Activated CD4-positive, CD25-positive, alpha-beta regulatory T cell treated with anti-CD3 and anti-CD28 coated beads, Interleukin-2, amount 50 U/mL, for 16 hours (primary cell): ENCODE measurements around the gene EXOSC3.
"Not testable (repeated sequence)": the region's sequence is repeated elsewhere in the genome, so short reads cannot be mapped to it uniquely, and the experiment has no call there.

Source experiments
- DNase-seq: peaks from one replicate; pipeline ENCODE4 v3.0.0-alpha.2; 2020; ENCODE audit warnings: low read depth, low spot score

The EXOSC3 gene

DNA sequence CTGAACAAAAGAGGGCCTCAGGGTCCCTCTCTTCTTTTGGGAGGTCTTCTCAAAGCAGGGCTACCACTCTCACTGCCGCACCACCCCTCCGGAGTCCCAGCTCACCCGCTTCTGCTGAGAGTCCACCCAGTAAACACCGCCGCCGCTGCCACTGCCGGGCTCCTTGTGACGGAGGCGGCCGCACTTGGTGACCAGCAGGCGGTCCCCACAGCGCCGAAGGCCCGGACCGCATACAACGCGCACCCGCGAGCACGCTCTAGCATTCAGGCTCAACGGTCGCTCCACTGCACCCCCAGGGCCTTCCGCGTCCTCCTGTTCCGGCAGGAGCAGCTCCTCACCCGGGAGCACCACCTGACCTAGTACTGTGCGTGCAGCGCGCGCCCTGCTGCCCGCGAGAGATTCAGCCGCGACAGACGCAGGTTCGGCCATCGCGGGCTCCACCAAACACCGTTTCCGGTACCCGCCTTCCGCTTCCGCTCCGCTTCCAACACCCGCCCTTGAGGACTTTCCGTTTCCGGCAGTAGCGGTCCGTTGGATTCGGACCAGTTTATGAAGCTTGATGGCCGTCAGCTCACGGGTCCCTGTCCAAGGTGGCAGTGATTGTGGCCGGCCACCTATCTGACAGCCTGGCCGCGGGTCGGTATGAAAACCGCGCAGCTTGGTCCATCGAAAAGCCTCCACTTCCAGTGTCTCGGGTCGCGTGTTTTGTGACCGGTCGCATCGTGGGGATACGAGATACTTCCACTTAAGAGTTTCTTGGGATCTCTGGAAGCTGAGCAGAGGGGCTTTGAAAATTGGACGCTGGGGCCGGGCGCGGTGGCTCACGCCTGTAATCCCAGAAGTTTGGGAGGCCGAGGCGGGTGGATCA is at the start of gene EXOSC3:
Gene EXOSC3, minus strand, starts transcription at position 449 of the 868 bp plus-strand sequence. Its CDS starts 20 bp downstream, at position 429.
- DNase-seq, result peak; percentile 77

DNA sequence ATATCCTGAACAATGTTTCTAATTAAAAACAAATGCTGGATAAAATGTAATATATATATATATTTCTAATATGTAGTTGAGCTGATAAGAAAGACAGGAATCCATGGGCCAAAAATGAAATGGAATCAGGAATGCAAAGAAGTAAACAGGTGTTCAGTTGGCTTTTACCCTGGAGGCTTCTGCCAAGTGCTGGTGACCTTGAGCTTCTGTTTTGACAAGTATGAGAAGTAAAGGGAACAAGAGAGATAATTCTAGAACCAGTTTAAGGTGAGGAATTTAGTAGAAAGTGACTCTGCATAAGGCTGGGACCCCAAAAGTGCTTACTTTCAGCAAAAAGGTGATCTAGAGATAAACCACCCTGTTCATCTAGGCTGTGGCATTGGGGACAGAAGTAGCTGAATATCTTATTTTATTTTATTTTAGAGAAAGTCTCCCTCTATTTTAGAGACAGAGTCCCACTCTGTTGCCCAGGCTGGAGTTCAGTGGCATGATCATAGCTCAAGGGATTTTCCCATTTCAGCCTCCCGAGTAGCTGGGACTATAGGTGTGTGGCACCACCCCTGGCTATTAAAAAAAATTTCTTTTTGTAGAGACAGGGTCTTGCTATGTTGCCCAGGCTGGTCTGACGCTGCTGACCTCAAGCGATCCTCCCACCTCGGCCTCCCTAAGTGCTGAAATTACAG is 42.8 kb upstream of the EXOSC3 start:
- no peak for DNase-seq

DNA sequence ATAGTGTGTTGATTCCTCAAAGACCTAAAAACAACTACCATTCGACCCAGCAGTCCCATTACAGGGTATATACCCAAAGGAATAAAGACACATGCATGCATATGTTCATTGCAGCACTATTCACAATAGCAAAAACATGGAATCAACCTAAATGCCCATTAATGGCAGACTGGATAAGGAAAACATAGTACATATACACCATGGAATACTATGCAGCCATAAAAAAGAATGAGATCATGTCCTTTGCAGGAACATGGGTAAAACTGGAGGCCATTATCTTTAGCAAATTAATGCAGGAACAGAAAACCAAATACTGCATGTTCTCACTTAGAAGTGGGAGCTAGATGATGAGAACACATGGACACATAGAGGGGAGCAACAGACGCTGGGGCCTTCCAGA is 40.3 kb upstream of the EXOSC3 start:
- DNase-seq, result not testable (repeated sequence)

DNA sequence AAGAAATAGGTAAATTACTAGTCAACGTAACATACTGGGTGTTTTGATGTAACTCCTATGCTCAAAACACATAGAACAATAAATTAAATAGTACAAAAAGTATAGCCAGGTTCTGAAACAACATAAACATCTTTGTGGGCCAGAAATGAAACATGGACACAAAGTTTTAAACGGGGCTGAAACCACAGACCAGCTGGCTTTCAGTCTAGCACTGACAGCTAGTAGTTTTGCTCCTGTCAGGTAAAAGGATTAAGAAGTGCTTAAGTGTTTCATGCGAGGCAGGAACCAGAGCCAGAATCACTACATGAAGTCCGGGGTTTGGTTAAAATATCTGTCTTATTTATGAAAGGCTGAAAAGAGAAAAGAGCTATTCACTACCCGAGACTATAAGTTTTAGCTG is 35.3 kb upstream of the EXOSC3 start:
- no peak for DNase-seq

DNA sequence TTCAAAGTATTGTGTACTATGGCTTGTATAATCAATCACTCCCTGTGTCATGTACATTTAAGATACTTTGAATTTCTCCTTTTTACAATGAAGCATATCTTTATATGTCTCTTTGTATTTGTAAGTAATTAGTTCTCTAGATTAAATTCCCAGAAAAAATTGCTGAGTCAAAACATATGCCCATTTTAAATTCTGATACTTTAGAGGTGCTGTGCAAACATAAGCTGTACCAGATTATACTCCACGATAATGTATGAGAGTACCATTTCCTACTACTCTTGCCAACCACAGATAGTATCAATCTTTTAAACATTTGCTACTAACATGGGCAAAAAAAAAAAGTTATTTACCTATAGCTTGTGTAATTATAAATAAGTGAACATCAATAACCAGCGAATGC is 34.0 kb upstream of the EXOSC3 start:
- DNase-seq, result no peak

DNA sequence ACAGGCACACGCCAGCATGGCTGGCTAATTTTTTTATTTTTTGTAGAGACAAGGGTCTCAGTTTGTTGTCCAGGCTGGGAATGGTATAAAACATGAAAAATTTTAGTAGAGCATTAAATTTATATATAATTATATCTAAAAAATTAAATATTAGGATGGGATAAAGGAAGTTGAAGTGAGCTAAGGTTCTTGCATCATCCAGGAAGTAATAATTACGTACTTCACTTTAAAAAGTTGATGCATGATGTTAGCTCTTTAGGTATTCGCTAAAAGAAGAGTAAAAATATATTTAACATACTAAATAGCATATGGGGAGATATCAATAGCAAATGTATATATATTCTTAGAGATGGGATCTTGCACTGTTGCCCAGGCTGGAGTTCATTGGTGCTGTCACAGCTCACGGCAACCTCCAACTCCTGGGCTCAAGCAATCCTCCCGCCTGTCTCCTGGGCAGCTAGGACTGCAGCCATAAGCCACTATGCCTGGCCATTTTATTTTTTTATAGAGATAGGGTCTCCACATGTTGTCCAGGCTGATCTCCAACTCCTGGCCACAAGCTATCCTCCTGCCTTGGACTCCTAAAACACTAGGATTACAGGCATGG is 28.0 kb upstream of the EXOSC3 start:
- DNase-seq, result no peak

DNA sequence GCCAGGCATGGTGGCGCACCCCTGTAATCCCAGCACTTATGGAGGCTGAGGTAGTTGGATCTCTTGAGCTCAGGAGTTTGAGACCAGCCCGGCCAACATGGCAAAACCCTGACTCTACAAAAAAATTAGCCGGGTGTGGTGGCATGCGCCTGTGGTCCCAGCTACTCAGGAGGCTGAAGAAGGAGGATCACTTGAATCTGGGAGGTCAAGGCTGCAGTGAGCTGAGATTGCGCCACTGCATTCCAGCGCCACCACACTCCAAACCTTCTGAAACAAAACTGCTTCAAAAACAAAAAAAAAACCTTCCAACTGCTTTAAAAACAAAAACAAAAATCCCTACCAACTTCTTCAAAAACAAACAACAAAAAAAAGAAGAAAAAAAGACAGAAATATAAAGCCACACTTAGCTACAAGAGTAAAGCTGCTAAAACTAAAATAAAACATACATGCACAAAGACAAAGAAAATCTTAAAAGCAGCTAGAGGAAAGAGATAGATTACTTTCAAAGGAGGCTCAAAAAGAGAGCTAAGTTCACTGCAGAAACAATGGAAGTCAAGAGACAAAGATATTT is 27.1 kb upstream of the EXOSC3 start:
- DNase-seq, result no peak

DNA sequence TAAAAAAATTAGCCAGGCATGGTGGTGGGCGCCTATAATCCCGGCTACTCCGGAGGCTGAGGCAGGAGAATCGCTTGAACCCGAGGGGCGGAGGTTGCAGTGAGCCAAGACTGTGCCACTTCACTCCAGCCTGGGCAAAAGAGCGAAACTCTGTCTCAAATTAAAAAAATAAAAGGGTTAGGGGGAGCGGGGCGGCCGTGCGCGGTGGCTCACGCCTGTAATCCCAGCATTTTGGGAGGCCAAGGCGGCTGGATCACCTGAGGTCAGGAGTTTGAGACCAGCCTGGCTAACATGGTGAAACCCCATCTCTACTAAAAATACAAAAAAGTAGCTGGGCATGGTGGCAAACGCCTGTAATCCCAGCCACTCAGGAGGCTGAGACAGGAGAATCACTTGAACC is 24.8 kb upstream of the EXOSC3 start:
- DNase-seq, result not testable (repeated sequence)

DNA sequence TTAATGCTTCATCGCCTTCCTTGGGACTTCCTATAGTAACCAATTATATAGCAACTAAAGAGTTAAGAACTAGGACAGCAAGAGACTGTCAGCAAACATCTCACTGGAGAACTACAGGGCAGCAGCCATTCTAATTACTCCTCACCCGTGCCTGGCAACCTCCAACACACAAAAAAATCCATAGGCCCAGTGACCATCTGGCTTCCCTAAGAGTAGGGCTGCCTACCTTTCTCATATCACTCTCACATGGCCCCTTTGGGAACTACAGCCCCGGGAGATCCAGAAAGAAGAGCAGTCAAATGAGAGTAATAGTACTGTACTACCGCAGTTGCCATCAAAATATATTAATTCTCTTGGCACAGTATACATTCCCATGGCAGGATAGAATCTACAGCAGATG is 21.4 kb upstream of the EXOSC3 start:
- no peak for DNase-seq

DNA sequence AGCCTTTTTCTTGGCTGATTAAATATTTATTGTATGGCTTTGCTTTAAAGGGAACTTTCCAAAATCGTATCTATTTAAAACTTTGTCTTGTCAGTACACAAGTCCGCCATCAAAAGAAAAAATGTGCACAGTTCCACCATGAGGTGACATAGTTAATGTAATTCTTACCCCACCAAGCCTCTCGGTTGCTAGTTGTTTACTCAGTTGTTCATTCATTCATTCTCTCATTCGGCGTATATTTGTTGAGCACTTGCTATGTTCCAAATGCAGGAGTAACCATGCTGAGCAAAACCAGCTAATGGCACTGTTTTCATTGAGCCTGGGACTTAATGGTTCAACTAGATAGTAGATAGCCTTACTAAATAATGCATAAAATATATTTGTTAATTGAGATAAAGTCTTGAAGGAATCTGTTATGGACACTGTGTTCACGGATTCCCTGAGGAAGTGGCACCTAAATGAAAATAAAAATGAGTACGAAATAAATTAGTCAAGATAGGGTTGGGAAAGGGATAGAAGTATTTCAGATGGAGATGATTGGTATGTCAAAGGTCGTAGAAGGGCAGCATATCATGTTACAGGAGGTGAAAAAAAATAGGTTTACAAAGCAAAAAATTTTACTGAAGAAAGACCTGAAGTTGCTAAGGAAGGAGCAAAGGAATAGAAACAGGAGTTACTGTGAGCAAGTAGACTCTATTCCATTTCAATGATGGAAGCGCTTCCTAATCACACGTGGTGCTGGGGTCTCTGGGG is 17.3 kb upstream of the EXOSC3 start:
- DNase-seq, result no peak

DNA sequence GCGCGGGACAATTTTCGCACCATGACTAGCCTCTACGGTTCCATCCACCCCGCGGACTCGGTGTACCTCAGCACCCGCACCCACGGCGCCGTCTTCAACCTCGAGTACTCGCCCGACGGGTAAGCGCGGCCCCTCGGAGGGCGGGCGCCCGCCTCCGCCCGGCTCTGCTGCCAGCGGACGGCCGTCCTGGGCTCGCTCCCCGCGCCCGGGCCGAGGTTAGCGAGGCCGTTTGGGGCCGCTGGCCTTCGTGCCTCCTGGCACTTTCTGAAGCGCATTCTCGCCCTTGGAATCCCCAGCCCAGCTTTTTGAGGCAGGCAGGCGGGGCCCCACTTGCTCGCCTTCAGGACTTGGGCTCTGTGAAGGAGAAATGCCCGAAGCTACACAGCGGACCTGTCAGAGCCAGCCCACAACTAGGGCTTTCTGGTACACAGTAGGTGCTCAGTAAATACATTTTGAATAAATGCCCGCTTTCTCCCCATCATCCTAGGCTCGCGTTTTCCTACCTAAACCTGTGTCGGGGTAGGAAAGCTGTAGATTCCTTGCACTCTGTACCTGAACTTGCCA is 16.5 kb upstream of the EXOSC3 start:
- DNase-seq, result no peak

DNA sequence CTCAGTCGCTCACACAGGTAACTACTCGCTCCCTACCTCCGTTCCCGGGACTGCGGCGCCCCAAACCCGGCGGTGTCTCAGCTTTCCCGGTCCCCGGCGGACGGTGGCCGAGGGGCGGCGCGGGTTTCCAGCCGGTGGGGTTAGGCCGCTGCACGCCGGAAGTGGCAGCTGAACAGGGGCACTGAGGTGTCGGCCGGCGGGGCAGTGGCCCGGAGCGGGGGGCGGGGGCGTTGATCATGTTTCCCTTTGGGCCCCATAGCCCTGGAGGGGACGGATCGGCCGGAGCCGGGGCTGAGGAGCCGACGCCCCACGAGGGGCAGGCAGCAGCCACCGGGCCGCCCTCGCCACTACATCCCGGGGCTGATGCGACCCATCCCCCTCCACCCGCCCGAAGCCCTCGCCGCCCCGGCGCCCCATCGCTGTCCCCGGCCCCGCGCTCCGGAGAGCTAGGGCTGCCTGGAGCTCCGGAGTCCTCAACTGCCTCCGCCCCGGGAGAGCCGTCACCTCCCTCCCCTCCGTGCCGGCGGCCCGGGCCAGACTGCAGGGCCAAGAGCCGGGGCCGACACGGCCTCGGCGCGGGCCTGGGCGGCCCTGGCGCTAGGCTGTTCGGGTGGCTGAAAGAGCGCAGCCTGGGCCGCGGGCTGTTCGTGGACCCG is 15.9 kb upstream of the EXOSC3 start, which contains the start of gene DCAF10:
Gene DCAF10, plus strand, starts transcription at position 167 of the 656 bp plus-strand sequence. Its CDS starts 70 bp downstream, at position 237.
- DNase-seq, result peak; percentile 73

DNA sequence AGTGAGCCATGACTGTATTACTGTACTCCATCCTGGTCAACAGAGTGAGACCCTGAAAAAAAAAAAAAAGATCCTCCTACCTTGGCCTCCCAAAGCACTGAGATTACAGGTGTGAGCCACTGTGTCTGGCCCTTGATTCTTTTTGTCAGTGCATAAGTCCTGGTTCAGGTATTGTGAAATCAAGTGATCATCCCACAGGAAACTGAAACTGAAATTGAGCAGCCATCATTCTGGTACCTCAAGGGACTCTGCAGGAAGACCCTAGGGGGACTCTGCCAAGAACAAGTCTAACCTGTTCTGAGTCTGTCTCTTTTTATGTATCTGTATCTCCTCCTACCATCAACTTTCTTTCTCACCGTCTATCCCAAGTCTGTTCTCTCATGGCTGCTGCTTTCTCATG is 13.8 kb upstream of the EXOSC3 start:
- DNase-seq, result no peak

DNA sequence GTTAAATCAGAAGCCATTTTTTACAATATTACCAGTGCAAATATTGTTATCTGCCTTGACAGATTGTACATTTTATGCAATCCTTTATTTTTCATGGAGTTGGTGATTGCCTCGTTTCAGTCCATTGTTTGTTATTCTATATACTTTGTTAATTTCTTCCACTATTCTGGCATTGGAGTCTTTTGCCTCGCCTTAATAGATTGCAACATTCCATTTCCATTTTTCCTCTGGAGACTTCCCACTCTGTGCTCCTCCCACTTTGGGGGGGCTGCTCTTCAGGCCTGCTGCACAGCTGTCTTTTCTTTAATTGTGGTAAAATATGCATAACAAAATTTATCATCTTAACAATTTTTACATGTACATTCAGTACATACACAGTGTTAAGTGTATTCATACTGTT is 11.4 kb upstream of the EXOSC3 start:
- no peak for DNase-seq

DNA sequence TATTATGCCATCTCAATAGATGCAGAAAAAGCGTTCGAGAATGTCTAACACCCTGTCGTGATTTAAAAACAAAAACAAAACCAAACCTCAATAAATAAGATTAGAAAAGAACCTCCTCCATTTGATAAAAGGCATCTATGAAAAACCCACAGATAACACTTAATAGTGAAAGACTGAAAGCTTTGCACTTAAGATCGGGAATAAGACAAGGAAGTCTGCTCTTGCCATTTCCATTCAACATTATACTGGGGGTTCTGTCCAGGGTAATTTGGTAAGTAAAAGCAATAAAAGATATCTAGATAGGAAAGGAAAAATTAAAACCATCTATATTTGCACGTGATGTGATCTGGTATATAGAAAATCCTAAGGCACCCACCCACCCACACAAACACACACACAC is 7.3 kb upstream of the EXOSC3 start:
- no peak for DNase-seq

DNA sequence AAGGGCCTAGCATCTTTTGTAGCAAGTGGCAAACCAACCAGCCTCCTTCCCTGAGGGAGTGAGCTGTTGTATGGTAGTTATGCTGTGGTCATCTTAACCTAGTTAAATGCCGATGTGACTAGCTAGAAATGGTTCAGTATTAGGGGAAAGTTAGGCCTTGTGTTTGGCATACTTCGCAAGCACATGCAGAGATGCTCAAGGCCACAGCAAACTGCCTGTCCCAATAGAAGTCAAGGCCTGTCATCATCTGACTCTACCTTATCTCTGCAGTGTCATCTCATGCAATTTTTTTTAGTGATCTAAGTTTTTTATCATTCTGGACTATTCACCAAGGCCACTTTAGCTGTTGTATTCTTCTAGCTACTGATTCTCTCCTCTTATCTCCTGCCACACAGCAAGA is 5.2 kb upstream of the EXOSC3 start:
- DNase-seq, result no peak

DNA sequence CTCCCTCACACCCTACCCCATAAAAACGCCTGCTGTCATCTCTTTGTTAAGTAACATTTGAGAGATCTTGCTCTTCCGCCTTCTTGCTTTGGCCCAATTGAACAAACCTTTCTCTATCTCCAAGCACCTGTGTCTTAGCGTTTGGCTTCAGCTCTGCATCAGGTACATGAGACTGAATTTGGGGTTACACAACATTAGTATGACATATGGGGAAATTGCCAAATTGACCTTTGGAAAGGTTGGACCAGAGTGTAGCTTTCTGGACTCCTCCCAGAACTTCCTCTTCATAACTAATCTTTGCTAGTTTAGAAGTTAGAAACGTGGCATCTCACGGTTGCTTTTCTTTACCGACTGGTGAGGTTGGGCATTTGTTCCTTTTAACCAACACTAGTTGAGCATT is 3.5 kb upstream of the EXOSC3 start:
- no peak for DNase-seq

DNA sequence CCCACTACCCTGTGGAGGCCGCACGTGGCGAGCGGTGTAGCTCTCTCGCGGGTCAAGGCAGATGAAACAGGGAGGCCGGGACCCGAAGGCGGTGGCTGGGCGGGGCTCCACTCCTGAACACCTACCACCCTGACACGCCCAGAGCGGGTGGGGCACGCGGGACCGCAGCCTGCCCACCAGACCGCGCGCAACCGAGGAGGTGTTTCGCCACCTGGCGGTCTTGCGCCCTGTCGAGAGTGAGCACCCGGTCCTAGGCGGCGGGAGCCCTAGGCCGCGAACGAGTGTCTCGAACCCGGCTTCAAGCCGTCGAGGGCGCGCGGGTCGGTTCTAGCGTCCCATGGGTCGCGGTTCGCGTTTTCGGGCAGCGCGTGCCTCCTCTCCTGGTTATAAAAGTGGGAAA is 2.2 kb upstream of the EXOSC3 start:
- DNase-seq, result no peak

DNA sequence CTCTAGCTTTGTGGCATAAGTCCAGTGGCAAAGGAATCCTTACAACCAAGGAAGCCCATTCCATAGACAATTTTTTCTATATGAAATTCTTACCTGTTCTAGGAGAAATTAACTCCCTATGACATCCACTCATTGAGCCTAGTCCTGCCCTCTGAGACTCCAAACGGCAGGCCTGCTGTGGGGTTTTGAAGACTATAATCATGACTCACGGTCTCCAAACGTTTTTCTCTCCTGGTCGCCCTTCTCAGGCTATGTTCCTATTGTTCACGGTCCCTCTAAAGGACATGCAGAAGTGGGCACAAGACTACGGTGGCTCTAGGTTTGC is 611 bp downstream of the EXOSC3 start:
- no peak for DNase-seq

DNA sequence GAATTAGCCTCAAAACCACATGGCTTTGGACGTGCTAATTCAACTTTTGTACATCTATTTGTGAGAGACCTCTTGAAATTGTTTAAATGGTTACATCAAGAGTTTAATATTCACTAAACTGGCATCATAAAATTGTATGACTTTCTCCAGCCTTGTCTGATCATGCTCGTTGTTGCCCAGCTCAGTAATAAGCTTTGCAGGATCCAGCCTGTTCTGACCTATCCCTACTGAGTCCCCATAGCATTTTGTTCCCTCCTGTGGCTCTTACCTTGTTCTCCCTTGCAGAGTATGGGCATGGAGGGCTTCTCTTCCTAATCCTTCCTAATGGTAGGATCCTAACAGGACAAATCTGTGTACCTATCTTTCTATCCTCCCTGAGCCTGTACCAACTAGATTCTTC is 6.3 kb downstream of the EXOSC3 start:
- DNase-seq, result no peak

DNA sequence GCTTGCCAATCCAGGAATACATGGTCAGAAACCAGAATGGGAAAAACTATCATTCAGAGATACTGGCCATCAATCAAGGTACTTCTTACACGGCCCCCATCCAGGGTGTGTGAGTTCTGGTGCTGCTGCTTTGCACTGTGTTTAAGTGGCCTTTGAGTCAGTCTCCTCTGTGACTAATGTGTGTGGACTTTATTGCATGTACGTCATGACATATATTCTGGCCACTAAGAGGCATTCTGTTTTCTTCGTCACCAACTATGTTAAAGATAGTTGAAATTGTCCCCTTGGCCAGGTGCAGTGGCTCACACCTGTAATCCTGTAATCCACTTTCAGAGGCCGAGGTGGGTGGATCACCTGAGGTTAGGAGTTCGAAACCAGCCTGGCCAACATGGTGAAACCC is 8.5 kb downstream of the EXOSC3 start:
- DNase-seq, result no peak
